IMR-90 (cell line): ENCODE data around the gene SFPQ. TPM values are rescaled to one million over a fixed set of nuclear protein-coding genes. Genes with fewer than 3 reads are reported as not detected.

Experiments
- ATAC-seq: fragments of 200-7000 bp; cut with Tn5 transposase; 2 replicates; pipeline ENCODE4 v1.9.1; 2020; ENCODE audit warnings: low read depth, mild to moderate bottlenecking, moderate library complexity
- BruUV-seq: library from RNA; stranded (reverse); fragments of 400-500 nt; replicated peaks from 2 replicates; lab custom pipeline; 2021; lab: Mats Ljungman, UMichigan
- CTCF ChIA-PET: fragments of 300-600 bp; formaldehyde crosslinking; extraction: SDS; loops from one replicate; lab custom pipeline; 2021; ENCODE audit warnings: antibody characterized with exemption; lab: Yijun Ruan, JAX
- POLR2A ChIA-PET: fragments of 300-600 bp; sonication (Branson Sonifier 250); formaldehyde crosslinking; loops from one replicate; lab custom pipeline; 2022; ENCODE audit warnings: antibody characterized with exemption; ENCODE audit not compliant: unreplicated experiment; lab: Charles Lee
- DNase-seq: peaks from one replicate; pipeline ENCODE4 v3.0.0; 2013
- H2AFZ ChIP-seq: replicated peaks from 2 replicates; pipeline ENCODE3; 2013; ENCODE audit warnings: low read length, mild to moderate bottlenecking; ENCODE audit not compliant: poor library complexity
- H2AK5ac ChIP-seq: 2 replicates; pipeline ENCODE4 v1.6.1; 2013; ENCODE audit warnings: low read depth, low read length, inconsistent platforms
- H2AK9ac ChIP-seq: replicated peaks from 2 replicates; pipeline ENCODE3; 2013; ENCODE audit warnings: mild to moderate bottlenecking, low read depth, low read length, moderate library complexity; ENCODE audit not compliant: poor library complexity
- H2BK120ac ChIP-seq: 2 replicates; pipeline ENCODE4 v1.6.1; 2013; ENCODE audit warnings: low read depth, low read length, inconsistent platforms
- H2BK15ac ChIP-seq: 3 replicates; pipeline ENCODE4 v1.6.1; 2013; ENCODE audit warnings: low read depth, low read length, inconsistent platforms
- H2BK20ac ChIP-seq: 2 replicates; pipeline ENCODE4 v1.6.1; 2013; ENCODE audit warnings: low read depth, mild to moderate bottlenecking, inconsistent platforms, low read length, moderate library complexity
- H2BK5ac ChIP-seq: 2 replicates; pipeline ENCODE4 v1.6.1; 2013; ENCODE audit warnings: mild to moderate bottlenecking, low read depth, low read length, inconsistent platforms; ENCODE audit not compliant: poor library complexity, severe bottlenecking
- H3K14ac ChIP-seq: replicated peaks from 2 replicates; pipeline ENCODE4 v1.6.1; 2013; ENCODE audit warnings: low read depth, low read length, inconsistent platforms
- H3K18ac ChIP-seq: 2 replicates; pipeline ENCODE4 v1.6.1; 2013; ENCODE audit warnings: low read depth, low read length, control low read depth
- H3K23ac ChIP-seq: 2 replicates; pipeline ENCODE4 v1.6.1; 2013; ENCODE audit warnings: low read depth, low read length, inconsistent platforms
- H3K27ac ChIP-seq: 2 replicates; pipeline ENCODE4 v1.5.1; 2013; ENCODE audit warnings: mild to moderate bottlenecking, control low read depth, low read length; ENCODE audit not compliant: insufficient read depth
- H3K27me3 ChIP-seq: 2 replicates; pipeline ENCODE4 v1.6.1; 2013; ENCODE audit warnings: low read length; ENCODE audit not compliant: control insufficient read depth, insufficient read depth
- H3K36me3 ChIP-seq: 2 replicates; pipeline ENCODE4 v1.6.1; 2013; ENCODE audit warnings: low read length, mixed read lengths; ENCODE audit not compliant: control insufficient read depth, insufficient read depth
- H3K4ac ChIP-seq: 2 replicates; pipeline ENCODE4 v1.6.1; 2013; ENCODE audit warnings: low read depth, low read length, inconsistent platforms
- H3K4me1 ChIP-seq: 2 replicates; pipeline ENCODE4 v1.6.1; 2013; ENCODE audit warnings: low read length, mixed read lengths; ENCODE audit not compliant: control insufficient read depth, insufficient read depth
- H3K4me2 ChIP-seq: 2 replicates; pipeline ENCODE4 v1.6.1; 2013; ENCODE audit warnings: low read depth, mild to moderate bottlenecking, control low read depth, low read length, moderate library complexity
- H3K4me3 ChIP-seq: 2 replicates; pipeline ENCODE4 v1.5.1; 2013; ENCODE audit warnings: low read depth, mild to moderate bottlenecking, control low read depth, low read length, moderate library complexity; ENCODE audit not compliant: insufficient read depth
- H3K56ac ChIP-seq: 2 replicates; pipeline ENCODE4 v1.6.1; 2013; ENCODE audit warnings: low read length, inconsistent platforms; ENCODE audit not compliant: insufficient read depth; ENCODE audit errors: extremely low read depth
- H3K79me1 ChIP-seq, 2 experiments: 2 replicates each; pipeline ENCODE4 v1.6.1; 2013; ENCODE audit warnings: low read length in 2 of 2, inconsistent platforms in 1 of 2, low read depth in 1 of 2
- H3K9ac ChIP-seq: 2 replicates; pipeline ENCODE4 v1.6.1; 2013; ENCODE audit warnings: low read depth, low read length, control low read depth
- H3K9me1 ChIP-seq: 2 replicates; pipeline ENCODE4 v1.6.1; 2013; ENCODE audit warnings: low read length, inconsistent platforms; ENCODE audit not compliant: insufficient read depth
- H3K9me3 ChIP-seq: 2 replicates; pipeline ENCODE4 v1.6.1; 2013; ENCODE audit warnings: low read length; ENCODE audit not compliant: control insufficient read depth, insufficient read depth
- H4K20me1 ChIP-seq: 2 replicates; pipeline ENCODE4 v1.6.1; 2013; ENCODE audit warnings: low read length, inconsistent platforms; ENCODE audit not compliant: insufficient read depth
- H4K5ac ChIP-seq: 2 replicates; pipeline ENCODE4 v1.6.1; 2013; ENCODE audit warnings: mild to moderate bottlenecking, low read depth, low read length, control low read depth
- H4K8ac ChIP-seq, 2 experiments: 2 replicates each; pipeline ENCODE4 v1.6.1; 2013; ENCODE audit warnings: low read depth in 2 of 2, low read length in 2 of 2, control low read depth in 1 of 2, inconsistent platforms in 1 of 2
- H4K91ac ChIP-seq: 2 replicates; pipeline ENCODE4 v1.6.1; 2013; ENCODE audit warnings: low read depth, low read length, inconsistent platforms; ENCODE audit not compliant: insufficient read depth
- BHLHE40 ChIP-seq: fragments of 150-350 bp; IDR thresholded peaks from 2 replicates; pipeline ENCODE4 v1.6.1; 2016; ENCODE audit warnings: mild to moderate bottlenecking, low read depth, low read length
- CEBPB ChIP-seq: IDR thresholded peaks from 2 replicates; pipeline ENCODE4 v1.6.1; 2012; ENCODE audit warnings: low read depth, low read length, improper control_type of control experiment
- CHD1 ChIP-seq: IDR thresholded peaks from 2 replicates; pipeline ENCODE4 v1.6.1; 2012; ENCODE audit warnings: low read depth, low read length, improper control_type of control experiment
- FOS ChIP-seq: fragments of 150-350 bp; IDR thresholded peaks from 2 replicates; pipeline ENCODE4 v1.6.1; 2016; ENCODE audit warnings: low read depth, low read length
- MAZ ChIP-seq: IDR thresholded peaks from 2 replicates; pipeline ENCODE4 v1.6.1; 2012; ENCODE audit warnings: low read depth, mild to moderate bottlenecking, low read length, improper control_type of control experiment, moderate library complexity, borderline replicate concordance
- NFE2L2 ChIP-seq: fragments of 150-350 bp; IDR thresholded peaks from 2 replicates; pipeline ENCODE4 v1.6.1; 2016; ENCODE audit warnings: low read depth, mild to moderate bottlenecking, low read length
- RAD21 ChIP-seq: IDR thresholded peaks from 2 replicates; pipeline ENCODE4 v1.6.1; 2012; ENCODE audit warnings: low read length, improper control_type of control experiment
- RCOR1 ChIP-seq: IDR thresholded peaks from 2 replicates; pipeline ENCODE4 v1.6.1; 2012; ENCODE audit warnings: mild to moderate bottlenecking, low read length, improper control_type of control experiment; ENCODE audit not compliant: insufficient replicate concordance
- SMC3 ChIP-seq: fragments of 150-350 bp; IDR thresholded peaks from 2 replicates; pipeline ENCODE4 v1.6.1; 2016; ENCODE audit warnings: low read depth, mild to moderate bottlenecking, antibody characterized with exemption, low read length, moderate library complexity
- WGBS, 2 experiments: methylation state at CpG; one replicate each; pipeline versions ENCODE4 v1.1.5 to v1.1.7; 2013; ENCODE audit warnings: missing lambda C conversion rate in 2 of 2; ENCODE audit not compliant: insufficient read length in 1 of 2; ENCODE audit errors: extremely low coverage in 2 of 2; 5-methylcytosine and 5-hydroxymethylcytosine counted together
- dilution Hi-C: fragments of 300-500 bp; cut with HindIII; formaldehyde crosslinking; loops from one replicate; pipeline ENCODE4 v1.14.3; 2018; ENCODE audit warnings: low sequenced_read_pairs; ENCODE audit not compliant: unreplicated experiment
- in situ Hi-C: fragments of 300-500 bp; cut with MboI; formaldehyde crosslinking; loops from 3 replicates; pipeline ENCODE4 v1.14.3; 2019; ENCODE audit warnings: low sequenced_read_pairs, inconsistent platforms, mixed read lengths
- intact Hi-C: fragments of 100-400 bp; cut with micrococcal nuclease; formaldehyde crosslinking; loops from 2 replicates; pipeline ENCODE4 v1.10.0; 2022
- polyA plus RNA-seq, 3 experiments: library from polyadenylated mRNA; depleted of rRNA; stranded (reverse); fragments of >200 nt; gene quantifications; 2 replicates each; pipeline ENCODE4 v1.2.3, GENCODE V29; 2012; ENCODE audit warnings: low replicate concordance in 1 of 3
- total RNA-seq: library from RNA; depleted of rRNA; stranded (reverse); fragments of >200 nt; gene quantifications from 2 replicates; pipeline ENCODE4 v1.2.3, GENCODE V29; 2012
- TF ChIP-seq, protein P1 (sequence below): fragments of 150-350 bp; IDR thresholded peaks from 2 replicates; pipeline ENCODE4 v1.6.1; 2017; ENCODE audit warnings: mild to moderate bottlenecking, antibody characterized with exemption, low read length, low read depth
- TF ChIP-seq, protein P2 (sequence below): fragments of 150-350 bp; IDR thresholded peaks from 2 replicates; pipeline ENCODE4 v1.6.1; 2016; ENCODE audit warnings: low read depth, mild to moderate bottlenecking, low read length, moderate library complexity, borderline replicate concordance
- TF ChIP-seq, protein P3 (sequence below): conservative IDR thresholded peaks from 2 replicates; pipeline ENCODE4 v1.5.1; 2012; ENCODE audit warnings: mild to moderate bottlenecking, low read depth, low read length, improper control_type of control experiment

The SFPQ gene
- total and polyA plus RNA-seq, 2 of the 4 experiments (the other 2 are of a cell fraction) = 53.9 to 121 TPM

DNA sequence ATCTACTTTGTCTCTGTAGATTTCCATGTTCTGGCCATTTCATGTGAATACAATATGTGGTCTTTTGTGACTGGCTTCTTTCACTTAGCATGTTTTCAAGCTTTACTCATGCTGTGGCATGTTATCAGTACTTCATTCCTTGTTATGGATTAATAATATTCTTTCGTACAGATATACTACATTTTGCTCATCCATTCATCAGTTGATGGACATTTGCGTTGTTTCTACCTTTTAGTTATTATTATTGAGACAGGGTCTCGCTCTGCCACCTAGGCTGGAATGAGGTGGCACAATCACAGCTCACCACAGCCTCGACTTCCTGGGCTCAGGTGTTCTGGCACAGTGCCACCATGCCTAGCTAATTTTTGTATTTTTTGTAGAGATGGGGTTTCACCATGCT, 21.4 kb downstream of the SFPQ start:
- H3K18ac ChIP-seq = no peak overlapping the region
- H3K4ac ChIP-seq = no peak overlapping the region
- intact Hi-C loops = loop anchor here (10.0 kb wide), 1 partner anchor 187 kb away; the partner anchor contains the start of gene TMEM35B
- no peak overlapping the region for H4K5ac ChIP-seq
- ATAC-seq = no peak
- no peak overlapping the region for H2AK9ac ChIP-seq
- no CpG with 5 or more reads among the region's 4 CpGs for WGBS, 2 experiments
- H3K9me3 ChIP-seq = no peaks in the 10 kb centered on the region
- H3K4me3 ChIP-seq = no peak overlapping the region
- no peak overlapping the region for H2AK5ac ChIP-seq
- H2BK120ac ChIP-seq = no peak overlapping the region
- TF ChIP-seq MAZ = no peak
- no peak for TF ChIP-seq RAD21
- TF ChIP-seq, protein P1, sequence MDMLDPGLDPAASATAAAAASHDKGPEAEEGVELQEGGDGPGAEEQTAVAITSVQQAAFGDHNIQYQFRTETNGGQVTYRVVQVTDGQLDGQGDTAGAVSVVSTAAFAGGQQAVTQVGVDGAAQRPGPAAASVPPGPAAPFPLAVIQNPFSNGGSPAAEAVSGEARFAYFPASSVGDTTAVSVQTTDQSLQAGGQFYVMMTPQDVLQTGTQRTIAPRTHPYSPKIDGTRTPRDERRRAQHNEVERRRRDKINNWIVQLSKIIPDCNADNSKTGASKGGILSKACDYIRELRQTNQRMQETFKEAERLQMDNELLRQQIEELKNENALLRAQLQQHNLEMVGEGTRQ = no peak
- no peak for TF ChIP-seq NFE2L2
- no peak for TF ChIP-seq RCOR1
- no peak for TF ChIP-seq BHLHE40
- TF ChIP-seq, protein P2, sequence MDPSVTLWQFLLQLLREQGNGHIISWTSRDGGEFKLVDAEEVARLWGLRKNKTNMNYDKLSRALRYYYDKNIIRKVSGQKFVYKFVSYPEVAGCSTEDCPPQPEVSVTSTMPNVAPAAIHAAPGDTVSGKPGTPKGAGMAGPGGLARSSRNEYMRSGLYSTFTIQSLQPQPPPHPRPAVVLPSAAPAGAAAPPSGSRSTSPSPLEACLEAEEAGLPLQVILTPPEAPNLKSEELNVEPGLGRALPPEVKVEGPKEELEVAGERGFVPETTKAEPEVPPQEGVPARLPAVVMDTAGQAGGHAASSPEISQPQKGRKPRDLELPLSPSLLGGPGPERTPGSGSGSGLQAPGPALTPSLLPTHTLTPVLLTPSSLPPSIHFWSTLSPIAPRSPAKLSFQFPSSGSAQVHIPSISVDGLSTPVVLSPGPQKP = no peak
- TF ChIP-seq, protein P3, sequence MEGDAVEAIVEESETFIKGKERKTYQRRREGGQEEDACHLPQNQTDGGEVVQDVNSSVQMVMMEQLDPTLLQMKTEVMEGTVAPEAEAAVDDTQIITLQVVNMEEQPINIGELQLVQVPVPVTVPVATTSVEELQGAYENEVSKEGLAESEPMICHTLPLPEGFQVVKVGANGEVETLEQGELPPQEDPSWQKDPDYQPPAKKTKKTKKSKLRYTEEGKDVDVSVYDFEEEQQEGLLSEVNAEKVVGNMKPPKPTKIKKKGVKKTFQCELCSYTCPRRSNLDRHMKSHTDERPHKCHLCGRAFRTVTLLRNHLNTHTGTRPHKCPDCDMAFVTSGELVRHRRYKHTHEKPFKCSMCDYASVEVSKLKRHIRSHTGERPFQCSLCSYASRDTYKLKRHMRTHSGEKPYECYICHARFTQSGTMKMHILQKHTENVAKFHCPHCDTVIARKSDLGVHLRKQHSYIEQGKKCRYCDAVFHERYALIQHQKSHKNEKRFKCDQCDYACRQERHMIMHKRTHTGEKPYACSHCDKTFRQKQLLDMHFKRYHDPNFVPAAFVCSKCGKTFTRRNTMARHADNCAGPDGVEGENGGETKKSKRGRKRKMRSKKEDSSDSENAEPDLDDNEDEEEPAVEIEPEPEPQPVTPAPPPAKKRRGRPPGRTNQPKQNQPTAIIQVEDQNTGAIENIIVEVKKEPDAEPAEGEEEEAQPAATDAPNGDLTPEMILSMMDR = no peak
- no peak for TF ChIP-seq SMC3
- no peak for TF ChIP-seq CEBPB
- no peak for TF ChIP-seq CHD1
- no peak for TF ChIP-seq FOS
- dilution Hi-C loops = no loop called here
- H3K14ac ChIP-seq = no peak overlapping the region
- no peak overlapping the region for H3K9ac ChIP-seq
- no peak overlapping the region for H3K56ac ChIP-seq
- H3K23ac ChIP-seq = no peak overlapping the region
- no peak overlapping the region for H4K8ac ChIP-seq
- BruUV-seq = no TSS peak
- H2BK20ac ChIP-seq = no peak overlapping the region
- no peaks in the 10 kb centered on the region for H3K4me1 ChIP-seq
- H3K9me1 ChIP-seq = 0 out of 2 replicates have a peak, but pooled peaks cover 3% of the 10 kb centered on the region
- no peaks in the 10 kb centered on the region for H3K27me3 ChIP-seq
- H2BK15ac ChIP-seq = no peak overlapping the region
- no peaks in the 10 kb centered on the region for H3K79me1 ChIP-seq
- DNase-seq = no peak
- H2AFZ ChIP-seq = no peak overlapping the region
- ChIA-PET CTCF (interaction anchor here (0.8 kb wide), 1 partner anchor 11 kb away, joined by 3 read pairs; no protein-coding TSS in a partner anchor), POLR2A (no interaction called here)
- in situ Hi-C loops = no loop called here
- no peak overlapping the region for H2BK5ac ChIP-seq
- H4K20me1 ChIP-seq = peaks cover 19% of the 10 kb centered on the region
- peaks cover 18% of the 10 kb centered on the region for H3K36me3 ChIP-seq
- no peak overlapping the region for H4K91ac ChIP-seq
- no peak overlapping the region for H3K4me2 ChIP-seq
- no peak overlapping the region for H3K27ac ChIP-seq
